ENCODE results near the gene CNBP. TPM values are rescaled to one million over a fixed set of nuclear protein-coding genes. Genes with fewer than 3 reads are reported as not detected.
"Not testable (repeated sequence)": the region's sequence is repeated elsewhere in the genome, so short reads cannot be mapped to it uniquely, and the experiment has no call there.

The CNBP gene
- total RNA-seq, 1 donor from 2014 or later, result 422 TPM

DNA sequence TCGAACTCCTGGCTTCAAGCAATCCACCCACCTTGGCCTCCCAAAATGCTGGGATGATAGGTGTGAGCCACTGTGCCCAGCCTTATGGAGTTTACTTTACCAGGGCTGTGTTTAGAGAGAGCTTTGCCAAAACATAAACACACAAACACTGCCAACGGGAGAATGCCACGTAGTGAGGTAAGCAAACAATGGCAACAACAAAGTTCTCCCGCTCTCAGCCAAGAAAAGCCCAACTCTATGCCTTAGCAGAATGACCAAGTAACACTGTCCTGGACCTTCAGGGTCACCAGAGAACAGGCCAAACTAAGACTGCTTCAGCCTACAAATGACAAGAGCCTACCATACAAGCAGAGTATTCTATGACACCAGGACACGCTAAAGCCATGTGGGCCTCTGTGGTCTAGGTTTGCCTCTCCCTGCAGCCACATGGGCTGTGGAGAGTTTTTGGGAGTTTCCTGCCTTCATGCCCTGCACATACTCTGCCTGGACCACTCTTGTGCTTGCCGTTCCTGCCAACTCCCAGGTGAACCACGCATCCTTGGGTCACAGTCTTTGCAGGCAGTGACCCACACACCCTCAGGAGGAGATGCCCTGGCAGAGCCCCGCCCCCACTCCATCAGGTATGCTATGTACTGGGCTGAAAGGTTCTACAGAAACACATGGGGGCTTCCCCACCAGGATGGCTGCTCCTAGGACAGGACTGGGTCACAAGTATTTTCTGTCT, 21.6 kb upstream of the CNBP start:
- Mint-ChIP-seq H3K9me3 (no peaks in the 10 kb centered on the region), H3K27me3 (peaks cover 4% of the 10 kb centered on the region), H3K36me3 (ENCODE audit: low read depth) (no peaks in the 10 kb centered on the region), H3K4me3 (no peak overlapping the region), H3K27ac (no peak overlapping the region), H3K4me1 (peaks cover 3% of the 10 kb centered on the region)
- no peak for DNase-seq
- intact Hi-C loops (cut with micrococcal nuclease), result no loop called here

GRCh38 chr3:129204473-129204872, 20.8 kb upstream of the CNBP start:
- Mint-ChIP-seq H3K27me3 (peaks cover 2% of the 10 kb centered on the region), H3K9me3 (no peaks in the 10 kb centered on the region), H3K36me3 (ENCODE audit: low read depth) (no peaks in the 10 kb centered on the region), H3K27ac (no peak overlapping the region), H3K4me1 (peaks cover 2% of the 10 kb centered on the region), H3K4me3 (no peak overlapping the region)
- DNase-seq, result no peak
- intact Hi-C loops (cut with micrococcal nuclease), result no loop called here

DNA sequence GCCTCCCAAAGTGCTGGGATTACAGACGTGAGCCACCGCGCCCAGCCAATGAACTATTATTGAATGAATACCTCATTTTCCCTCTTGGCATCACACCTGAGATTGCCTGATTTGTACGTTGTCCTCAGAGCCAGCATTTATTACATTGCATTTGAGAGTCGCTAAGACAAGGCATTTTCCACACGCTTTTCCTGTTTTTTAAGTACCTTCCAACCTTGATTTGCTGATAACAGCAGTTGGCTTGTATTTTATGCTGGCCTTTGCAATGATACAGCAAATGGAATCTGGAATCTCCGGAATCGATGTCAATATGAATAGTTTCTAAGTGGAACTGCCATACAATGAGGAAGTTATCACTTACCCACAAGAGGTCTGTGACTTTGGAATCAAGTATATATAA, 15.7 kb upstream of the CNBP start:
- no peak overlapping the region for H3K4me3 Mint-ChIP-seq
- no peaks in the 10 kb centered on the region for H3K9me3 Mint-ChIP-seq
- peaks cover 16% of the 10 kb centered on the region for H3K4me1 Mint-ChIP-seq
- H3K27ac Mint-ChIP-seq, result no peak overlapping the region
- no peaks in the 10 kb centered on the region for H3K36me3 Mint-ChIP-seq (ENCODE audit: low read depth)
- H3K27me3 Mint-ChIP-seq, result no peaks in the 10 kb centered on the region
- no peak for DNase-seq
- intact Hi-C loops (cut with micrococcal nuclease), result no loop called here

GRCh38 chr3:129197321-129197720, 13.6 kb upstream of the CNBP start:
- H3K9me3 Mint-ChIP-seq, result no peaks in the 10 kb centered on the region
- H3K4me1 Mint-ChIP-seq, result peaks cover 16% of the 10 kb centered on the region
- DNase-seq, result no peak
- no peaks in the 10 kb centered on the region for H3K27me3 Mint-ChIP-seq
- H3K36me3 Mint-ChIP-seq (ENCODE audit: low read depth), result no peaks in the 10 kb centered on the region
- no peak overlapping the region for H3K27ac Mint-ChIP-seq
- H3K4me3 Mint-ChIP-seq, result no peak overlapping the region
- intact Hi-C loops (cut with micrococcal nuclease), result no loop called here

DNA sequence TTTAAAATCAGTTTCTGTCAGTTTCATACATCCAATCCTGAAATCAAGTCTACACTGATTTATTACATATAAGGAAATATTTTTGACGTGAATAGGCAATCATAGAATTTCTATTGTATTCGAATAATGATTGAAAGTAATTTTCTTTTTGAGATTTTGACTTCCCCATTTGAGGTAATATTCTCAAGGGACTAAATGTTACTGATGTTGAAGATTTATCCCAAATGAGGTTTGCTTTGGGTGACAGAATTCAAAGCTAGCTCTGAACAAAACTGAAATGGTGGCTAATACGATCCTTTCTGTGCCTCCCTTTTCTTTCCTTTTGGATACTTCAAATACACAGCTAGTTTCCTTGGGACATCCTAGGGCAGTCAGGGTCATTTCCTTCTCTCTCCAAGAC, 12.9 kb upstream of the CNBP start:
- Mint-ChIP-seq H3K27ac (no peak overlapping the region), H3K27me3 (no peaks in the 10 kb centered on the region), H3K9me3 (no peaks in the 10 kb centered on the region), H3K36me3 (ENCODE audit: low read depth) (no peaks in the 10 kb centered on the region), H3K4me1 (peaks cover 16% of the 10 kb centered on the region), H3K4me3 (no peak overlapping the region)
- no peak for DNase-seq
- intact Hi-C loops (cut with micrococcal nuclease), result no loop called here

GRCh38 chr3:129195731-129196256, 12.1 kb upstream of the CNBP start:
- no peaks in the 10 kb centered on the region for H3K27me3 Mint-ChIP-seq
- no peak for DNase-seq
- peak overlapping the region; percentile 58 for H3K27ac Mint-ChIP-seq
- H3K4me3 Mint-ChIP-seq, result no peak overlapping the region
- H3K36me3 Mint-ChIP-seq (ENCODE audit: low read depth), result no peaks in the 10 kb centered on the region
- H3K9me3 Mint-ChIP-seq, result no peaks in the 10 kb centered on the region
- intact Hi-C loops (cut with micrococcal nuclease), result no loop called here
- peaks cover 16% of the 10 kb centered on the region for H3K4me1 Mint-ChIP-seq

- H3K27me3 Mint-ChIP-seq; H3K36me3 Mint-ChIP-seq (ENCODE audit: low read depth); DNase-seq; H3K4me1 Mint-ChIP-seq; H3K9me3 Mint-ChIP-seq; H3K4me3 Mint-ChIP-seq; H3K27ac Mint-ChIP-seq: not testable (repeated sequence)
- intact Hi-C loops (cut with micrococcal nuclease), result loop anchor here (10.0 kb wide), 1 partner anchor 245 kb away; the partner anchor contains the start of gene MBD4
These were observed 6.1 kb upstream of the CNBP start for GRCh38 chr3:129189793-129190192.

GRCh38 chr3:129187857-129188256, 4.2 kb upstream of the CNBP start:
- intact Hi-C loops (cut with micrococcal nuclease), result loop anchor here (10.0 kb wide), 1 partner anchor 247 kb away; the partner anchor contains the start of gene MBD4
- no peak overlapping the region for H3K4me3 Mint-ChIP-seq
- no peak for DNase-seq
- peak overlapping the region; percentile 45 for H3K27ac Mint-ChIP-seq
- peaks cover 4% of the 10 kb centered on the region for H3K36me3 Mint-ChIP-seq (ENCODE audit: low read depth)
- no peaks in the 10 kb centered on the region for H3K27me3 Mint-ChIP-seq
- H3K4me1 Mint-ChIP-seq, result peaks cover 10% of the 10 kb centered on the region
- no peaks in the 10 kb centered on the region for H3K9me3 Mint-ChIP-seq

- intact Hi-C loops (cut with micrococcal nuclease), result loop anchor here (2.0 to 10.0 kb wide), 3 partner anchors 53 to 249 kb away; partner anchors contain the start of gene MBD4
- H3K27ac Mint-ChIP-seq, result no peak overlapping the region
- H3K4me3 Mint-ChIP-seq, result no peak overlapping the region
- peaks cover 23% of the 10 kb centered on the region for H3K36me3 Mint-ChIP-seq (ENCODE audit: low read depth)
- DNase-seq, result no peak
- H3K9me3 Mint-ChIP-seq, result no peaks in the 10 kb centered on the region
- H3K27me3 Mint-ChIP-seq, result no peaks in the 10 kb centered on the region
- peaks cover 19% of the 10 kb centered on the region for H3K4me1 Mint-ChIP-seq
These were observed 2.1 kb upstream of the CNBP start for GRCh38 chr3:129185783-129186182.

- intact Hi-C loops (cut with micrococcal nuclease), result loop anchor here (1.0 to 10.0 kb wide), 5 partner anchors 54 to 308 kb away; partner anchors contain the start of genes ACAD9, HMCES and MBD4
- H3K9me3 Mint-ChIP-seq, DNase-seq, H3K27me3 Mint-ChIP-seq: not testable (repeated sequence)
- H3K27ac Mint-ChIP-seq, result peak overlapping the region; percentile 69
- H3K4me3 Mint-ChIP-seq, result peak overlapping the region; percentile 96
- peaks cover 26% of the 10 kb centered on the region for H3K4me1 Mint-ChIP-seq
- peaks cover 30% of the 10 kb centered on the region for H3K36me3 Mint-ChIP-seq (ENCODE audit: low read depth)
These were observed 1.3 kb upstream of the CNBP start for GRCh38 chr3:129184784-129185542.

DNA sequence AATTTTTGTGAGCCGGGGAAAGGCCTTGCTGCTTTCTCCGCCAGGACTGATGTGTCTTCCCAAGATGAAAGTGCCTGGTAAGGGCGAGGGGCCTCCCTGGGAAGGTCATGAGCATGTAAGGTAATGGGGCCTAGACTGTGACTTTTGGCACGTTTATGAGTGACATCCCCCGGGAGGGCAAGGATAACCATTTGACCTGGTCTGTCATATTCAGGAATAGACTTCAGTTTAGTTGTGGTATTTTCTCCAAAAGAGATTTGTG, 631 bp upstream of the CNBP start:
- Mint-ChIP-seq H3K27me3 (no peaks in the 10 kb centered on the region), H3K9me3 (no peaks in the 10 kb centered on the region), H3K4me1 (peaks cover 30% of the 10 kb centered on the region), H3K36me3 (ENCODE audit: low read depth) (peaks cover 35% of the 10 kb centered on the region), H3K27ac (peak overlapping the region; percentile 99), H3K4me3 (peak overlapping the region; percentile 96)
- peak; percentile 80 for DNase-seq
- intact Hi-C loops (cut with micrococcal nuclease), result loop anchor here (1.0 to 10.0 kb wide), 5 partner anchors 54 to 307 kb away; partner anchors contain the start of genes ACAD9, HMCES and MBD4

GRCh38 chr3:129182390-129183185, 1.1 kb downstream of the CNBP start:
- peaks cover 50% of the 10 kb centered on the region for H3K36me3 Mint-ChIP-seq (ENCODE audit: low read depth)
- intact Hi-C loops (cut with micrococcal nuclease), result loop anchor here (1.0 to 10.0 kb wide), 7 partner anchors 21 to 305 kb away; partner anchors contain the start of genes ACAD9, COPG1, ISY1 and MBD4
- H3K27me3 Mint-ChIP-seq, result no peaks in the 10 kb centered on the region
- peaks cover 32% of the 10 kb centered on the region for H3K4me1 Mint-ChIP-seq
- DNase-seq, result peak; percentile 76
- no peaks in the 10 kb centered on the region for H3K9me3 Mint-ChIP-seq
- peak overlapping the region; percentile 99 for H3K27ac Mint-ChIP-seq
- peak overlapping the region; percentile 96 for H3K4me3 Mint-ChIP-seq

DNA sequence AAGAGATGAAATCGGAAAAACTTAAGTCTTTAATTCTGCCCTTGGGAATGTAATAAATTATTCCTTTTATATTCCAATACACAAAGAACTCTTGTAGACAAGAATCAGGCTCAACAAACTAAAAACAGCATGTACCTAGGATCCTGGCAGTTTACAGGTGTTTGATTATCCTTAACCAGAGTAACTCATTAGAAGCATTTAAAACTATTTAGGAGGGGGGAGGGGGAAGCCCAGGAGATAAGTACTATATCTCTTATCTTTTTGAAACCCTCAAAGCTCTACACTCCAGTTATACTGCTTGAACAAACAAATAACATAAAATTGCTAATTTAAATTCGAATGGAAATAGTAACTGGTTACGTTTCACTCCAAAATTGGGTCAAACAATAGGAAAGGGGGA, 1.9 kb downstream of the CNBP start:
- Mint-ChIP-seq H3K4me3 (peak overlapping the region; percentile 96), H3K27ac (peak overlapping the region; percentile 99), H3K9me3 (no peaks in the 10 kb centered on the region), H3K36me3 (ENCODE audit: low read depth) (peaks cover 56% of the 10 kb centered on the region), H3K27me3 (no peaks in the 10 kb centered on the region), H3K4me1 (peaks cover 39% of the 10 kb centered on the region)
- no peak for DNase-seq
- intact Hi-C loops (cut with micrococcal nuclease), result loop anchor here (1.0 to 10.0 kb wide), 4 partner anchors 62 to 305 kb away; partner anchors contain the start of genes ACAD9 and MBD4
